Skeletal muscle tissue (tissue), 4 donors: ENCODE measurements around the gene PNMA8A. TPM values are rescaled to one million over a fixed set of nuclear protein-coding genes. Genes with fewer than 3 reads are reported as not detected.
A peak's percentile ranks its signal among the peaks of the same experiment; 100 is the strongest.

Source experiments
- H3K27ac ChIP-seq: one replicate; pipeline ENCODE4 v1.7.0; 2013; ENCODE audit warnings: mild to moderate bottlenecking, low read depth, low read length, inconsistent platforms
- H3K27me3 ChIP-seq, 3 donors: one replicate each; pipeline ENCODE4 v1.7.0; 2013; ENCODE audit warnings: low read length in 3 of 3; ENCODE audit not compliant: control insufficient read depth in 3 of 3, insufficient read depth in 3 of 3
- H3K36me3 ChIP-seq, 3 donors: one replicate each; pipeline ENCODE4 v1.7.0; 2013; ENCODE audit warnings: low read length in 3 of 3; ENCODE audit not compliant: control insufficient read depth in 3 of 3, insufficient read depth in 3 of 3
- H3K4me1 ChIP-seq, 3 donors: one replicate each; pipeline ENCODE4 v1.7.0; 2013; ENCODE audit warnings: low read length in 3 of 3, mild to moderate bottlenecking in 3 of 3; ENCODE audit not compliant: control insufficient read depth in 3 of 3, insufficient read depth in 3 of 3
- H3K4me3 ChIP-seq, 3 donors: one replicate each; pipeline ENCODE4 v1.7.0; 2013; ENCODE audit warnings: low read length in 3 of 3
- H3K9ac ChIP-seq, 3 donors: one replicate each; pipeline ENCODE4 v1.7.0; 2013; ENCODE audit warnings: low read length in 3 of 3, mild to moderate bottlenecking in 3 of 3, moderate library complexity in 2 of 3, low read depth in 1 of 3
- H3K9me3 ChIP-seq, 3 donors: one replicate each; pipeline ENCODE4 v1.7.0; 2013; ENCODE audit warnings: low read length in 3 of 3; ENCODE audit not compliant: control insufficient read depth in 3 of 3
- total RNA-seq: library from RNA; depleted of rRNA; stranded (reverse); fragments of >200 nt; gene quantifications from one replicate; pipeline ENCODE4 v1.2.3, GENCODE V29; 2014
- donor health status: Osteomylitis.

Gene PNMA8A
- total RNA-seq, 1 donor from 2014 or later = 21.4 TPM

DNA sequence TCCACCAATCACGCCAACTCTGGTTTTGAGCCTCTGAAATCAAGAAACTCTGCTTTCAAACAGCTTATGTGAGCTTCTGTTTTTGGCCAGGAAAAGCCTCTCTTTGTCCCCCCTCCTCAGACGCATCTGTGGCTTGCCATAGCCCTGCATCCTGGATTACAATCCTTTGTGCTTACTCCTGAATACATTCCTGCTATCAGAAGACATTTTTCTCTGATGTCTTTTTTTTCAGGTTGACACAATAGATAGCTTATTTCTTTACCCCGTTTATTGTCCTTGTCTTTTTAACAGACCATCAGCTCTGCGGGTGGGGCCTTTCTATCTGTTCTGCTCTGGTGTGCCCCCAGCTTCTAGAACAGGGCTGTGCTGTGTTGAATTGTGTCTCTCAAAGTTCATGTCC lies 13.3 kb upstream of the PNMA8A start:
- H3K27me3 ChIP-seq = peaks cover 25 to 34% (median 26%) of the 10 kb centered on the region in 3 donors
- no peaks in the 10 kb centered on the region for H3K9me3 ChIP-seq
- no peaks in the 10 kb centered on the region for H3K36me3 ChIP-seq
- no peak overlapping the region for H3K9ac ChIP-seq
- no peak overlapping the region for H3K27ac ChIP-seq
- H3K4me3 ChIP-seq = no peak overlapping the region
- H3K4me1 ChIP-seq = peaks cover 12 to 15% (median 15%) of the 10 kb centered on the region in 3 donors

- no peaks in the 10 kb centered on the region for H3K36me3 ChIP-seq
- H3K27me3 ChIP-seq = peaks cover 7 to 15% (median 14%) of the 10 kb centered on the region in 3 donors
- H3K4me1 ChIP-seq = peaks cover 4 to 6% (median 6%) of the 10 kb centered on the region in 3 donors
- no peaks in the 10 kb centered on the region for H3K9me3 ChIP-seq
- H3K27ac ChIP-seq = no peak overlapping the region
- H3K4me3 ChIP-seq = no peak overlapping the region
- no peak overlapping the region for H3K9ac ChIP-seq
Observed at GRCh38 chr19:46482631-46483030, 11.3 kb upstream of the PNMA8A start.

DNA sequence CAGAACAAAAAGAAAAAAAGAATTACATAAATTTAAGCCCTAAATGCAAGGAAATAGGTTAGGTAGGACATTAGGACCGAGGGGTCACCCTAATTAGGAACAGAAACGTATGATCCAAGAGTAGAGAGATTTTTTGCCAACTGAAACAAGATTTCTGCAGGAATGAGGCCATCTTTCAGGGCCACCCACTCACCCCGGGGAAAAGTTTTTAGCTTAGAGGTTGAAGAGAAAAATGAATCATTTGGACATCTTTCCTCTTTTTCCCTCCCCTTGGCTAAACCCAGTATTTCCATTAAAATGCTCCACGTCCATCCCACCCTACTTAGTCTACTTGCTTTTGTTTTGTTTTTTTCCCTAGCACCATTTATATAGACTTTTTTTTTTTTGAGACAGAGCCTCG lies 10.6 kb upstream of the PNMA8A start:
- H3K27me3 ChIP-seq = peaks cover under 1 to 8% (median 7%) of the 10 kb centered on the region in 3 donors
- no peaks in the 10 kb centered on the region for H3K4me1 ChIP-seq
- H3K36me3 ChIP-seq = no peaks in the 10 kb centered on the region
- no peaks in the 10 kb centered on the region for H3K9me3 ChIP-seq
- no peak overlapping the region for H3K4me3 ChIP-seq
- H3K27ac ChIP-seq = peak overlapping the region; percentile 63
- H3K9ac ChIP-seq = no peak overlapping the region

DNA sequence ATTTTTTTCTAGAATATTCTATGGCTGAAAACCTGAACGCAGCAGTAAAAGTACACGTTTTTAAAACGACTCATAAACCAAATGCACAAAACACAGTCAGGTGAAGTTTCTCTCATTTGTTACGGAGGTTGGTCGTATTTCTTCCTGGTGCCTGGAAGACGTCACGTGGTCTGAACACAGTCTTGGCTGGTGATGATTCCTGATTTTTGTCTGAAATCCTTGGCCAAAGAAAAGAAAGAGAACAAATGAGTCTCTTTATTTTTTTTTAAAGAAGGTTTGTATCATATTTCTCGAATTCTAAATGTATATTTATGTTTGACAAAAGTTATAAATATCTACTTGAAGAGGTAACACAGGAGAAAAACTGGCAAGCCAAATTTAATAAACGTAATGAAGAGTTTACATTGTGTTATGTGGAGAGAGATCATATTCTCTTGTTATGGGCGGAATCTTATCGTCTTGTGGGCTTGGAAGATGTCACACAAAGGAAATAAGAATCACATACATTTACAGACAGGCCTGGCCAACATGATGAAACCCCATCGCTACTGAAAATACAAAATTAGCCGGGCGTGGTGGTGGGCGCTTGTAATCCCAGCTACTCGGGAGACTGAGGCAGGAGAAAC lies 10.0 kb upstream of the PNMA8A start:
- peak overlapping the region; percentile 63 for H3K27ac ChIP-seq
- H3K9me3 ChIP-seq = no peaks in the 10 kb centered on the region
- H3K36me3 ChIP-seq = no peaks in the 10 kb centered on the region
- H3K4me3 ChIP-seq = no peak overlapping the region
- H3K4me1 ChIP-seq = no peaks in the 10 kb centered on the region
- H3K9ac ChIP-seq = no peak overlapping the region
- peaks cover 0 to 3% (median under 1%) of the 10 kb centered on the region in 3 donors for H3K27me3 ChIP-seq

DNA sequence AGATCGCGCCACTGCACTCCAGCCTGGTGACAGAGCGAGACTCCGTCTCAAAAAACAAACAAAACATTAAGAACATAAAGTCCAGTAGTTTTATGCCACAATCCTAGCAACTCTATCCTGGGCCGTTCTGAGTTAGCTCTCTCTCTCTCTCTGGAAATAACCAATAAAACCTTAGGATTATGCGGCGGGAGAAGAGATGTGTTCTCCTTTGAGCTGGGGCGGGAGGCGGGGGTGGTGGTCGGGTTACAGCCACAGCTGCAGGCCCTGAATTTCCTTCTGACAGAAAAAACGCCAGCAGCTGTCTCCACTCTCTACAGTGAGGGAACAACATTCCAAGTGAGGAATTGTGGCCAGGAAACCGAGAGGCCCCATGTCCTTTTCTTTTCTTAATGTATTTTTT lies 9.1 kb upstream of the PNMA8A start:
- no peaks in the 10 kb centered on the region for H3K36me3 ChIP-seq
- H3K27ac ChIP-seq = peak overlapping the region; percentile 26
- no peaks in the 10 kb centered on the region for H3K9me3 ChIP-seq
- H3K4me3 ChIP-seq = no peak overlapping the region
- no peaks in the 10 kb centered on the region for H3K4me1 ChIP-seq
- peaks cover 0 to 4% (median 3%) of the 10 kb centered on the region in 3 donors for H3K27me3 ChIP-seq
- no peak overlapping the region for H3K9ac ChIP-seq

DNA sequence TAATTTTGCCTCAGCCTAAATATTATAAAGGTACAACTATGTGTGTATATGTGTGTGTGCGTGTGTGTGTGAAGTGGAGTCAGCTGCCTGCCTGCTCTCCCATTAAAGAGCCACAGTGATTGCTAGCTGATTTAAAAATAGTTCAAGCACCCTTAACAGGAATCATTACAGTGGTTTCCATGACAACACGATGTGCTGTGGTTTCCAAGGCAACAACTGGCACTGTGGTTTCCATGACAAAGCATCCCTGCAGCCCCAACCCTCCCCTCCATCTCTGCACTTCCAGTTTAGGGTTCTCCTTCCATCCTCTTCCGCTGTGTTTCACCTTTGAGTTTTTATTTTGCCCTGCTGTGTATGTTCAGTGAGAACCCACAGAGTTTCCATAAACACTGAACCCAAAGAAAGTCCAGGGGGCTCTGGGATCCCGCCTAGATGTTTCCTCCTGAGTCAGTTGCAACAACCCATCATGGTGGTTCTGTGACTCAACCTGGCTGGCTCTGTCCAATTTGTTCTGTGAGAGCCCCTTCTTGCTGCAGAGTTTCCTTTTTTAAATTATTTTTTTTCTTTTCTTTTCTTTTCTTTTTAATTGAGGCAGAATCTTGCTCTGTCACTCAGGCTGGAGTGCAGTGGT lies 7.1 kb upstream of the PNMA8A start:
- H3K27ac ChIP-seq = no peak overlapping the region
- H3K27me3 ChIP-seq = peaks cover 0 to 11% (median 5%) of the 10 kb centered on the region in 3 donors
- H3K4me3 ChIP-seq = no peak overlapping the region
- H3K4me1 ChIP-seq = no peaks in the 10 kb centered on the region
- H3K36me3 ChIP-seq = no peaks in the 10 kb centered on the region
- H3K9ac ChIP-seq = no peak overlapping the region
- H3K9me3 ChIP-seq = no peaks in the 10 kb centered on the region

- no peaks in the 10 kb centered on the region for H3K36me3 ChIP-seq
- H3K27me3 ChIP-seq = peaks cover 0 to 24% (median 2%) of the 10 kb centered on the region in 3 donors
- peaks cover 7 to 13% (median 11%) of the 10 kb centered on the region in 3 donors for H3K4me1 ChIP-seq
- no peak overlapping the region for H3K9ac ChIP-seq
- no peak overlapping the region for H3K27ac ChIP-seq
- H3K4me3 ChIP-seq = no peak overlapping the region
- H3K9me3 ChIP-seq = no peaks in the 10 kb centered on the region
Observed at GRCh38 chr19:46475986-46476385, 4.6 kb upstream of the PNMA8A start.

GRCh38 chr19:46474211-46474610 lies 2.8 kb upstream of the PNMA8A start:
- Histone ChIP-seq H3K27me3 (peaks cover 0 to 27% (median 2%) of the 10 kb centered on the region in 3 donors), H3K9ac (no peak overlapping the region), H3K4me3 (no peak overlapping the region), H3K36me3 (no peaks in the 10 kb centered on the region), H3K4me1 (peaks cover 11 to 15% (median 14%) of the 10 kb centered on the region in 3 donors), H3K9me3 (no peaks in the 10 kb centered on the region), H3K27ac (no peak overlapping the region)

GRCh38 chr19:46472592-46472991 lies 1.2 kb upstream of the PNMA8A start:
- H3K27me3 ChIP-seq = peaks cover 0 to 27% (median 2%) of the 10 kb centered on the region in 3 donors
- H3K9ac ChIP-seq = no peak overlapping the region
- H3K36me3 ChIP-seq = no peaks in the 10 kb centered on the region
- no peak overlapping the region for H3K4me3 ChIP-seq
- no peaks in the 10 kb centered on the region for H3K9me3 ChIP-seq
- H3K4me1 ChIP-seq = peaks cover 11 to 15% (median 14%) of the 10 kb centered on the region in 3 donors
- no peak overlapping the region for H3K27ac ChIP-seq

GRCh38 chr19:46471811-46472543 lies 614 bp upstream of the PNMA8A start:
- H3K27ac ChIP-seq = peak overlapping the region; percentile 64
- no peaks in the 10 kb centered on the region for H3K9me3 ChIP-seq
- peaks cover 11 to 15% (median 14%) of the 10 kb centered on the region in 3 donors for H3K4me1 ChIP-seq
- H3K9ac ChIP-seq = peak overlapping the region; percentile 32 to 81 (median 47)
- peak overlapping the region; percentile 59 to 75 (median 62) for H3K4me3 ChIP-seq
- no peaks in the 10 kb centered on the region for H3K36me3 ChIP-seq
- H3K27me3 ChIP-seq = peaks cover 0 to 27% (median 2%) of the 10 kb centered on the region in 3 donors
